Measurements from ENCODE around the gene TRIM7. TPM values are rescaled to one million over a fixed set of nuclear protein-coding genes. Genes with fewer than 3 reads are reported as not detected.

Gene TRIM7
- 27.8 to 44.8 TPM (median 42.6 TPM) in 5 replicates for total RNA-seq (2022; extraction: Qiagen RNA extraction; ENCODE audit: low read depth)

GRCh38 chr5:181204826-181205760, at the start of gene TRIM7:
TSS of gene TRIM7 (minus strand) at chr5:181205196. CDS start at chr5:181205110, 86 bp downstream.

GRCh38 chr5:181243564-181244343, 38.8 kb upstream of the TRIM7 start, which contains the start of gene RACK1:
TSS of gene RACK1 (minus strand) at chr5:181243906. CDS start at chr5:181243800, 106 bp downstream.

GRCh38 chr5:181223058-181223728, 18.2 kb upstream of the TRIM7 start, which contains the start of gene TRIM41:
TSS of gene TRIM41 (plus strand) at chr5:181223281. CDS start at chr5:181224000, 719 bp downstream.

GRCh38 chr5:181146927-181147636, 57.9 kb downstream of the TRIM7 start, which contains the start of gene OR2V2:
TSS of gene OR2V2 (plus strand) at chr5:181147586. CDS start at chr5:181154943, 7,357 bp downstream.

Other genes with a start within 250 kb of the TRIM7 start
- not detected in 5 replicates for gene BTNL3, start 216.3 kb downstream of the TRIM7 start, total RNA-seq (2022; extraction: Qiagen RNA extraction; ENCODE audit: low read depth)
- 0.19 to 1.0 TPM (median 0.72 TPM) in 5 replicates for gene BTNL9, start 164.9 kb downstream of the TRIM7 start, total RNA-seq (2022; extraction: Qiagen RNA extraction; ENCODE audit: low read depth)
- gene OR2V1, start 74.0 kb downstream of the TRIM7 start, total RNA-seq (2022; extraction: Qiagen RNA extraction; ENCODE audit: low read depth): not detected in 5 replicates
- gene OR2V2, start 57.6 kb downstream of the TRIM7 start, total RNA-seq (2022; extraction: Qiagen RNA extraction; ENCODE audit: low read depth): not detected in 5 replicates
- gene TRIM41, start 18.1 kb upstream of the TRIM7 start, total RNA-seq (2022; extraction: Qiagen RNA extraction; ENCODE audit: low read depth): 21.5 to 29.5 TPM (median 28.7 TPM) in 5 replicates
- gene RACK1, start 38.7 kb upstream of the TRIM7 start, total RNA-seq (2022; extraction: Qiagen RNA extraction; ENCODE audit: low read depth): 3,139 to 3,838 TPM (median 3,319 TPM) in 5 replicates
- 4.0 to 6.8 TPM (median 6.0 TPM) in 5 replicates for gene TRIM52, start 55.9 kb upstream of the TRIM7 start, total RNA-seq (2022; extraction: Qiagen RNA extraction; ENCODE audit: low read depth)
- not detected in 5 replicates for gene OR4F3, start 162.1 kb upstream of the TRIM7 start, total RNA-seq (2022; extraction: Qiagen RNA extraction; ENCODE audit: low read depth)

Measured in A549 treated with GW870086 at 1 μM for 4 hours (cell line).